Activated CD8-positive, alpha-beta memory T cell treated with anti-CD3 and anti-CD28 coated beads, Interleukin-2, amount 50 U/mL, for 24 hours (primary cell): ENCODE results near the gene RPL27.

ENCODE experiments used
- DNase-seq: peaks from one replicate; pipeline ENCODE4 v3.0.0-alpha.2; 2020; ENCODE audit errors: extremely low read depth

RPL27 gene

DNA sequence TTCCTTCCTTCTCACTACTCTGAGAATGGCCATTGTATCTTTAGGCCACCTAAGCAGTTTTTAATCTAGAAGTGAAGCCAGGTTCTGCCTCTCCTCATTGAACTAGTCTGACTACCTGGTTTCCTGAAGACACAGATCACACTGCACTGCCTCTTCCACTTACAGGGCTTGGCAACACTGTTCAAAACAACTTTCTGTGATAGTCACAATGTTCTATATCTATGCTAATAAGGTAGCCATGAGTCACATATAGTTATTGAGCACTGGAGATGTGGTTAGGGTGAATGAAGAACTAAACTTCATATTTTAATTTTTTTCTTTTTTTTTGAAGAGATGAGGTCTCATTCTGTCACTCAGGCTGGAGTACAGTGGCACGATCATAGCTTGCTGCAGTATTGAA is 53.8 kb downstream of the RPL27 start:
- no peak for DNase-seq
